ENCODE results near the gene NFIX. TPM values are rescaled to one million over a fixed set of nuclear protein-coding genes. Genes with fewer than 3 reads are reported as not detected.

The NFIX gene
- total RNA-seq, 2 donors from 2014 or later, result 16.9 to 26.7 TPM

DNA sequence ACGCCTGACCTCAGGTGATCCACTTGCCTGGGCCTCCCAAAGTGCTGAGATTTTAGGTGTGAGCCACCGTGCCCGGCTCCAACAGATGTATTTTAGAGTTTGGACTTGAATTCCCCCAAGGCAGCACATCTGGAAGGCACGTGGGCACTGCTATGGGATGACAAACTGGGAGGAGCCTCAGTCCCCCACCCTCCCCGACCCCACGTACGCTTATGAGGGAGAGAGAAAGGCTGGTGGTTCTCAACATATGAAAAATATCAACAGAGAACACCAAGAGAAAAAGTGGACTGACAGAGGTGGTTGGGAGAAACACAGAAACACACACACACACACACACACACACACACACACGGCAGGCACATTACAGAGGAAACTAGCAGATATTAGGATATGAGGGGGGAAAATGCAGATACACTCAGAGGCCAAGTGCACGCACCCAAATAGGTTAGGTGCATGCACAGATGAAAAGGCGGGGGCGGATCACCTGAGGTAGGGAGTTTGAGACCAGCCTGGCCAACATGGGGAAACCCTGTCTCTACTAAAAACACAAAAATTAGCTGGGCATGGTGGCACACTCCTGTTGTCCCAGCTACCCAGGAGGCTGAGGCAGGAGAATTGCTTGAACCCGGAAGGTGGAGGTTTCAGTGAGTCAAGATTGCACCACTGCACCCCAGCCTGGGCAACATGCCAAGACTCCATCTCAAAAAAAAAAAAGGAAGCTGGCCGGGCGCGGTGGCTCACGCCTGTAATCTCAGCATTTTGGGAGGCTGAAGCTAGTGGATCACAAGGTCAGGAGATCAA is 151.7 kb downstream of the NFIX start:
- peak in 2 of 4 donors; percentile 25 to 33 for DNase-seq
- no peaks in the 10 kb centered on the region for H3K27me3 ChIP-seq
- TF ChIP-seq POLR2A (IDR thresholded peaks at IDR 0.05), result no peak
- 70 to 85% methylated on average over 16 of the region's 16 CpGs for WGBS, 2 donors
- H3K36me3 ChIP-seq (replicated peaks in 1 of 2; ENCODE audit: insufficient read depth in 1 of 2, low read depth in 2 of 2), result peaks cover 0 to 6% of the 10 kb centered on the region in 2 donors
- H3K4me1 ChIP-seq, result peaks cover 12% of the 10 kb centered on the region
- peak overlapping the region in 1 of 4 donors; percentile 54 for H3K27ac ChIP-seq
- no peak for ATAC-seq
- intact Hi-C loops (cut with DNase I), result loop anchor here (10.0 kb wide), 1 partner anchor 88 kb away; no protein-coding TSS in a partner anchor
- H3K9me3 ChIP-seq, result no peaks in the 10 kb centered on the region
- H3K4me3 ChIP-seq, result no peak overlapping the region

Other genes starting within 250 kb of the NFIX start
- not detected for gene BEST2, start 243.7 kb upstream of the NFIX start, total RNA-seq
- 100 to 1,000 TPM; 114 to 354 TPM for gene HOOK2, start 219.9 kb upstream of the NFIX start, total RNA-seq
- gene JUNB, start 204.0 kb upstream of the NFIX start, total RNA-seq, result 100 to 1,000 TPM; 219 to 485 TPM
- gene PRDX2, start 193.7 kb upstream of the NFIX start, total RNA-seq, result 100 to 1,000 TPM; 105 to 146 TPM
- not detected for gene THSD8, start 193.4 kb upstream of the NFIX start, total RNA-seq
- 1 to 10 TPM; 1.3 to 6.5 TPM for gene RNASEH2A, start 188.9 kb upstream of the NFIX start, total RNA-seq
- under 1 TPM in 1 of 2 donors, not detected in 1; 0.52 TPM for gene RTBDN, start 160.9 kb upstream of the NFIX start, total RNA-seq
- under 1 TPM in 1 of 2 donors, not detected in 1; 0.26 TPM for gene MAST1, start 157.0 kb upstream of the NFIX start, total RNA-seq
- 10 to 100 TPM in 1 of 2 donors, 1 to 10 TPM in 1; 6.9 to 28.3 TPM for gene DNASE2, start 114.0 kb upstream of the NFIX start, total RNA-seq
- not detected for gene KLF1, start 108.3 kb upstream of the NFIX start, total RNA-seq
- gene GCDH, start 104.3 kb upstream of the NFIX start, total RNA-seq, result 10 to 100 TPM; 17.4 to 57.7 TPM
- gene SYCE2, start 76.2 kb upstream of the NFIX start, total RNA-seq, result not detected
- gene FARSA, start 61.8 kb upstream of the NFIX start, total RNA-seq, result 10 to 100 TPM; 25.9 to 35.6 TPM
- gene CALR, start 56.9 kb upstream of the NFIX start, total RNA-seq, result 100 to 1,000 TPM; 298 to 388 TPM
- 10 to 100 TPM; 53.7 to 94.6 TPM for gene RAD23A, start 49.6 kb upstream of the NFIX start, total RNA-seq
- 10 to 100 TPM; 31.3 to 42.0 TPM for gene GADD45GIP1, start 38.3 kb upstream of the NFIX start, total RNA-seq
- not detected for gene DAND5, start 25.9 kb upstream of the NFIX start, total RNA-seq
- gene LYL1, start 107.4 kb downstream of the NFIX start, total RNA-seq, result 1 to 10 TPM; 3.4 to 6.9 TPM
- 10 to 100 TPM; 21.5 to 36.3 TPM for gene TRMT1, start 121.3 kb downstream of the NFIX start, total RNA-seq
- 10 to 100 TPM in 1 of 2 donors, 1 to 10 TPM in 1; 6.0 to 15.5 TPM for gene NACC1, start 122.8 kb downstream of the NFIX start, total RNA-seq
- 10 to 100 TPM; 54.2 to 65.3 TPM for gene STX10, start 154.9 kb downstream of the NFIX start, total RNA-seq
- 100 to 1,000 TPM; 162 to 857 TPM for gene IER2, start 154.9 kb downstream of the NFIX start, total RNA-seq

All from body of pancreas (tissue), 4 donors.